Ishikawa (cell line): ENCODE measurements around the gene CPNE6.

Source experiments
- CEBPB ChIP-seq: IDR thresholded peaks from 2 replicates; pipeline ENCODE4 v1.6.1; 2012
- CREB1 ChIP-seq: IDR thresholded peaks from 2 replicates; pipeline ENCODE4 v1.6.1; 2012; ENCODE audit warnings: low read depth
- EP300 ChIP-seq: IDR thresholded peaks from 2 replicates; pipeline ENCODE4 v1.6.1; 2012; ENCODE audit warnings: borderline replicate concordance
- FOXM1 ChIP-seq: IDR thresholded peaks from 2 replicates; pipeline ENCODE4 v1.6.1; 2012; ENCODE audit warnings: low read depth, borderline replicate concordance
- RAD21 ChIP-seq: IDR thresholded peaks from 2 replicates; pipeline ENCODE4 v1.6.1; 2012; ENCODE audit warnings: low read depth
- REST ChIP-seq: IDR thresholded peaks from 2 replicates; pipeline ENCODE4 v1.6.1; 2012; ENCODE audit warnings: low read depth, mild to moderate bottlenecking
- TAF1 ChIP-seq: IDR thresholded peaks from 2 replicates; pipeline ENCODE4 v1.6.1; 2012; ENCODE audit warnings: low read depth, mild to moderate bottlenecking
- TEAD4 ChIP-seq: IDR thresholded peaks from 2 replicates; pipeline ENCODE4 v1.6.1; 2012
- USF1 ChIP-seq: IDR thresholded peaks from 2 replicates; pipeline ENCODE4 v1.6.1; 2012
- TF ChIP-seq, protein P1 (sequence below): IDR thresholded peaks from 2 replicates; pipeline ENCODE4 v1.6.1; 2012

DNA sequence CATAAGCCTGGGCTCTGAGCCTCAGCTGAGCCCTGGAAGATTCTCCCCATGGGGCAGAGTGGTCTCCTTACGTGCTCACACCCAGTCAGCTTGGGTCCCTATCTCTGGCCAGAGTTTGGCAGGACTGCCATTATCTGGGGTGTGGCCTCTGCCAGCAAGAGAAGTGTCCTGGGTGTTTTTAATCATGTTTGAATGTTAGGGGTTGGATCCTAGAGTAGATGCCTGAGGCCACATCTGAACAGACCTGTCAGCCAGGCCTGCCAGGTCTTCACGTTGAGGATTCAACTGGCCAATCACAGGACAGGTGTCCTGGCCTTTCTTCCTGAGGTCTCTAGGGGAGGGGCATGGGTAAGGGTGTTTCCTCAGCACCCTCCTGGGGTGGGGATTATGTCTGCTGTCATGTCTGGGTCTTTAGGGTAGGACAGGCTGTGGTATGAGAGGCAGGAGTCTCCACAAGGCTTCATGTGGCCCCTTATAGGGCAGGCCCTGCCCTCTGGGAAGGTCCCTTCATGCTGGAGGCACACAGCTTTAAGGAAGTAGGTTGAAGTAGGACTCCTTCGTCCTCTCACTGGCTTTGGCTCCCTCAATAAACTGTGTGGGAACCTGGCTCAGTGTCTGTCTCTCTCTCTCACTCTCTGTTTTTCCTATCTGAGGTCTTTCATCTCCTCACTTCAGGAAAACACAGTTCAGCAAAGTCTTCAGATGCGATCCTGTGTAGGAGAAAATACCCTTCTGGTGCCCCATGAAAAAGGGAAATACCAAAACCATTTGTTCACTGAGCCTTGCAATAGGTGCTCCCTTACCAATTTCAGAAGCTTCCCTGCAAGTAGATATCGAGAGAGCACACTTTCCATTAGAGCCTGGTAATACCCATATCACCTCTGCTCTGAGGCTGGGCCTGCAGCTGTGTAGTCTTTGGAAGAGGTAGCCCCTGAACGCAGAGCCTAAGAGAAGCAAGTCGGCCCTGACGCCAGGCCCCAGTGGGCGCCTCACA lies 52.4 kb downstream of the CPNE6 start:
- no peak for TF ChIP-seq RAD21
- TF ChIP-seq EP300 = no peak
- TF ChIP-seq REST = no peak
- TF ChIP-seq CEBPB = no peak
- no peak for TF ChIP-seq TAF1
- TF ChIP-seq TEAD4 = no peak
- TF ChIP-seq, protein P1, sequence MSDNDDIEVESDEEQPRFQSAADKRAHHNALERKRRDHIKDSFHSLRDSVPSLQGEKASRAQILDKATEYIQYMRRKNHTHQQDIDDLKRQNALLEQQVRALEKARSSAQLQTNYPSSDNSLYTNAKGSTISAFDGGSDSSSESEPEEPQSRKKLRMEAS = no peak
- TF ChIP-seq CREB1 = no peak
- no peak for TF ChIP-seq USF1
- TF ChIP-seq FOXM1 = no peak
